HepG2 (cell line): ENCODE data around the gene CSE1L. TPM values are rescaled to one million over a fixed set of nuclear protein-coding genes. Genes with fewer than 3 reads are reported as not detected.

Source experiments
- ADNP ChIP-seq: sonication (generic); formaldehyde crosslinking; IDR thresholded peaks from 2 replicates; pipeline ENCODE4 v1.4.0; 2020; ENCODE audit warnings: missing genetic modification reagents
- BCL6 ChIP-seq: IDR thresholded peaks from 2 replicates; pipeline ENCODE4 v1.6.1; 2016; ENCODE audit warnings: missing genetic modification reagents, missing compliant biosample characterization
- HNRNPL ChIP-seq: fragments of 200-400 bp; formaldehyde crosslinking; IDR thresholded peaks from 2 replicates; pipeline ENCODE4 v1.6.1; 2017; ENCODE audit warnings: mild to moderate bottlenecking, low read depth, low read length
- IKZF4 ChIP-seq: sonication (generic); formaldehyde crosslinking; IDR thresholded peaks from 2 replicates; pipeline ENCODE4 v1.5.1; 2020; ENCODE audit warnings: borderline replicate concordance, mild to moderate bottlenecking, low read depth, missing genetic modification reagents; ENCODE audit errors: not compliant biosample characterization
- IRX3 ChIP-seq: sonication (generic); formaldehyde crosslinking; IDR thresholded peaks from 2 replicates; pipeline ENCODE4 v1.8.1; 2023; ENCODE audit warnings: mild to moderate bottlenecking, low read depth, missing genetic modification reagents, borderline replicate concordance
- KMT2B ChIP-seq: IDR thresholded peaks from 2 replicates; pipeline ENCODE4 v1.6.1; 2016; ENCODE audit warnings: missing genetic modification reagents, missing compliant biosample characterization
- MIER3 ChIP-seq: IDR thresholded peaks from 2 replicates; pipeline ENCODE4 v1.6.1; 2016; ENCODE audit warnings: missing compliant biosample characterization, borderline replicate concordance
- PRDM10 ChIP-seq: sonication (generic); formaldehyde crosslinking; IDR thresholded peaks from 2 replicates; pipeline ENCODE4 v1.4.0; 2020; ENCODE audit warnings: low read depth, missing genetic modification reagents
- SIX1 ChIP-seq: sonication (generic); formaldehyde crosslinking; IDR thresholded peaks from 2 replicates; pipeline ENCODE4 v1.4.0; 2020; ENCODE audit warnings: missing genetic modification reagents, borderline replicate concordance
- TEF ChIP-seq: sonication (generic); formaldehyde crosslinking; IDR thresholded peaks from 2 replicates; pipeline ENCODE4 v1.5.0; 2020; ENCODE audit warnings: missing genetic modification reagents
- ZNF292 ChIP-seq: sonication (generic); formaldehyde crosslinking; IDR thresholded peaks from 2 replicates; pipeline ENCODE4 v1.8.1; 2022; ENCODE audit warnings: mild to moderate bottlenecking, low read depth, missing genetic modification reagents, borderline replicate concordance
- polyA plus RNA-seq, 8 experiments: library from polyadenylated mRNA; depleted of rRNA in 3 of 8; stranded (reverse) in 7 of 8; unstranded in 1 of 8; fragments of >200 nt; fragmentation: Illumina TruSeq in 4 of 8; extraction: Trizol in 4 of 8; gene quantifications; 2 replicates each; pipeline versions ENCODE4 v1.2.1 to v1.2.3, GENCODE V29; 2011 to 2016; ENCODE audit warnings: low read depth in 4 of 8, missing spikeins in 1 of 8, mixed read lengths in 1 of 8; ENCODE audit not compliant: insufficient read depth in 1 of 8
- total RNA-seq, 5 experiments: library from RNA; depleted of rRNA; stranded (reverse); fragments of >200 nt; fragmentation: Illumina TruSeq; extraction: Trizol; gene quantifications; 2 replicates each; pipeline ENCODE4 v1.2.3, GENCODE V29; 2016; ENCODE audit warnings: low read depth in 1 of 5
- TF ChIP-seq, protein P1 (sequence below): sonication (generic); formaldehyde crosslinking; IDR thresholded peaks from 2 replicates; pipeline ENCODE4 v1.4.0; 2020; ENCODE audit warnings: missing genetic modification reagents
- TF ChIP-seq, protein P2 (sequence below): sonication (generic); formaldehyde crosslinking; IDR thresholded peaks from 2 replicates; pipeline ENCODE4 v1.4.0; 2020; ENCODE audit warnings: mild to moderate bottlenecking, missing genetic modification reagents

CSE1L gene
- total and polyA plus RNA-seq, 2 of the 13 experiments (the other 11 are each of a cell fraction or from before 2014, with no cell fraction given) = 56.9 to 258 TPM

DNA sequence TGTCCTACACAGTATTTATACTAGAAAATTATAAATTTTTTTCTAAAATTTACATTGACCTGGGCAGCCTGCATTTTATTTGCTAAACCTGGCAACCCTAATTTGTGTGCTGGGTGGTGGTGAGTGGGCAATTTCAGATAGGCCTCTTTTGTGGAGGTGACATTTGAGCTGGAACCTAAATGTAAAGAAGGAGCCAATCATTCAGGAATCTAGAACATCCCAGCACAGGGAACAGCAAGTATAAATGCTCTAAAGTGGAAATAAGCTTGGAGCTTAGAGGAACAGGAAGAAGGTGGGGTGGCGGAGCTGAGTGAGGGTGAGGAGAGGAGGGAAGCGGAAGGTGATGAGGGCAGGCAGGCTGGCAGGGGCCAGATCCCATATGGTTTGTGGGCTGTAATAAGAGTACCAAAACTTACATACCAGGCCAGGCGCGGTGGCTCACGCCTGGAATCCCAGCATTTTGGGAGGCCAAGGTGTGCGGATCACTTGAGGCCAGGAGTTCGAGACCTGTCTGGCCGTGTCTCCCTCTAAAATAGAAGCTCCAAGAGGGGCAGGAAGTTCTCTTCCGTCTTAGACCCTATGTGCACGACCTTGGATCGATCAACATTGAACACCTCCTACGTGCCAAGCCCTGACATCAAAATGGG is 549 bp upstream of the CSE1L start (continued):
- TF ChIP-seq, protein P1, sequence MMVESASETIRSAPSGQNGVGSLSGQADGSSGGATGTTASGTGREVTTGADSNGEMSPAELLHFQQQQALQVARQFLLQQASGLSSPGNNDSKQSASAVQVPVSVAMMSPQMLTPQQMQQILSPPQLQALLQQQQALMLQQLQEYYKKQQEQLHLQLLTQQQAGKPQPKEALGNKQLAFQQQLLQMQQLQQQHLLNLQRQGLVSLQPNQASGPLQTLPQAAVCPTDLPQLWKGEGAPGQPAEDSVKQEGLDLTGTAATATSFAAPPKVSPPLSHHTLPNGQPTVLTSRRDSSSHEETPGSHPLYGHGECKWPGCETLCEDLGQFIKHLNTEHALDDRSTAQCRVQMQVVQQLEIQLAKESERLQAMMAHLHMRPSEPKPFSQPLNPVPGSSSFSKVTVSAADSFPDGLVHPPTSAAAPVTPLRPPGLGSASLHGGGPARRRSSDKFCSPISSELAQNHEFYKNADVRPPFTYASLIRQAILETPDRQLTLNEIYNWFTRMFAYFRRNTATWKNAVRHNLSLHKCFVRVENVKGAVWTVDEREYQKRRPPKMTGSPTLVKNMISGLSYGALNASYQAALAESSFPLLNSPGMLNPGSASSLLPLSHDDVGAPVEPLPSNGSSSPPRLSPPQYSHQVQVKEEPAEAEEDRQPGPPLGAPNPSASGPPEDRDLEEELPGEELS (CRISPR knock-in tag) = 0 out of 2 replicates have a peak, but pooled peaks have one; percentile 13
- no peak for TF ChIP-seq TEF (CRISPR knock-in tag)
- no peak for TF ChIP-seq MIER3
- TF ChIP-seq HNRNPL = no peak
- TF ChIP-seq ZNF292 (CRISPR knock-in tag) = no peak
- TF ChIP-seq SIX1 = no peak
- TF ChIP-seq, protein P2, sequence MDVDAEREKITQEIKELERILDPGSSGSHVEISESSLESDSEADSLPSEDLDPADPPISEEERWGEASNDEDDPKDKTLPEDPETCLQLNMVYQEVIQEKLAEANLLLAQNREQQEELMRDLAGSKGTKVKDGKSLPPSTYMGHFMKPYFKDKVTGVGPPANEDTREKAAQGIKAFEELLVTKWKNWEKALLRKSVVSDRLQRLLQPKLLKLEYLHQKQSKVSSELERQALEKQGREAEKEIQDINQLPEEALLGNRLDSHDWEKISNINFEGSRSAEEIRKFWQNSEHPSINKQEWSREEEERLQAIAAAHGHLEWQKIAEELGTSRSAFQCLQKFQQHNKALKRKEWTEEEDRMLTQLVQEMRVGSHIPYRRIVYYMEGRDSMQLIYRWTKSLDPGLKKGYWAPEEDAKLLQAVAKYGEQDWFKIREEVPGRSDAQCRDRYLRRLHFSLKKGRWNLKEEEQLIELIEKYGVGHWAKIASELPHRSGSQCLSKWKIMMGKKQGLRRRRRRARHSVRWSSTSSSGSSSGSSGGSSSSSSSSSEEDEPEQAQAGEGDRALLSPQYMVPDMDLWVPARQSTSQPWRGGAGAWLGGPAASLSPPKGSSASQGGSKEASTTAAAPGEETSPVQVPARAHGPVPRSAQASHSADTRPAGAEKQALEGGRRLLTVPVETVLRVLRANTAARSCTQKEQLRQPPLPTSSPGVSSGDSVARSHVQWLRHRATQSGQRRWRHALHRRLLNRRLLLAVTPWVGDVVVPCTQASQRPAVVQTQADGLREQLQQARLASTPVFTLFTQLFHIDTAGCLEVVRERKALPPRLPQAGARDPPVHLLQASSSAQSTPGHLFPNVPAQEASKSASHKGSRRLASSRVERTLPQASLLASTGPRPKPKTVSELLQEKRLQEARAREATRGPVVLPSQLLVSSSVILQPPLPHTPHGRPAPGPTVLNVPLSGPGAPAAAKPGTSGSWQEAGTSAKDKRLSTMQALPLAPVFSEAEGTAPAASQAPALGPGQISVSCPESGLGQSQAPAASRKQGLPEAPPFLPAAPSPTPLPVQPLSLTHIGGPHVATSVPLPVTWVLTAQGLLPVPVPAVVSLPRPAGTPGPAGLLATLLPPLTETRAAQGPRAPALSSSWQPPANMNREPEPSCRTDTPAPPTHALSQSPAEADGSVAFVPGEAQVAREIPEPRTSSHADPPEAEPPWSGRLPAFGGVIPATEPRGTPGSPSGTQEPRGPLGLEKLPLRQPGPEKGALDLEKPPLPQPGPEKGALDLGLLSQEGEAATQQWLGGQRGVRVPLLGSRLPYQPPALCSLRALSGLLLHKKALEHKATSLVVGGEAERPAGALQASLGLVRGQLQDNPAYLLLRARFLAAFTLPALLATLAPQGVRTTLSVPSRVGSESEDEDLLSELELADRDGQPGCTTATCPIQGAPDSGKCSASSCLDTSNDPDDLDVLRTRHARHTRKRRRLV (CRISPR knock-in tag) = peak; percentile 26; the same call in 1 of the 2 replicates
- TF ChIP-seq IRX3 = peak; percentile 56; the same call in 1 of the 2 replicates
- no peak for TF ChIP-seq BCL6
- no peak for TF ChIP-seq KMT2B (CRISPR knock-in tag)
- peak; percentile 76 for TF ChIP-seq ADNP
- no peak for TF ChIP-seq PRDM10
- no peak for TF ChIP-seq IKZF4 (CRISPR knock-in tag)
